ENCODE results near the gene RGS7BP. TPM values are rescaled to one million over a fixed set of nuclear protein-coding genes. Genes with fewer than 3 reads are reported as not detected.

The RGS7BP gene
- total RNA-seq: 1 to 10 TPM; 2.6 to 3.3 TPM
- under 1 TPM; 0.04 to 0.13 TPM for polyA plus RNA-seq
- long read RNA-seq, donor 1, full-length matches to known transcripts: 3 of 9 reads
- long read RNA-seq, donor 1, partial matches to known transcripts: 6 of 9 reads
- long read RNA-seq, donor 1, other reads (novel, unspliced or antisense): 0 of 9 reads
- long read RNA-seq, donor 2, full-length matches to known transcripts: 1 of 1 reads
- long read RNA-seq, donor 2, partial matches to known transcripts: 0 of 1 reads
- long read RNA-seq, donor 2, other reads (novel, unspliced or antisense): 0 of 1 reads
- long read RNA-seq, donor 3, full-length matches to known transcripts: 4 of 4 reads
- long read RNA-seq, donor 3, partial matches to known transcripts: 0 of 4 reads
- long read RNA-seq, donor 3, other reads (novel, unspliced or antisense): 0 of 4 reads
- long read RNA-seq, donor 4, full-length matches to known transcripts: 1 of 1 reads
- long read RNA-seq, donor 4, partial matches to known transcripts: 0 of 1 reads
- long read RNA-seq, donor 4, other reads (novel, unspliced or antisense): 0 of 1 reads
- long read RNA-seq, donor 5, full-length matches to known transcripts: 7 of 7 reads
- long read RNA-seq, donor 5, partial matches to known transcripts: 0 of 7 reads
- long read RNA-seq, donor 5, other reads (novel, unspliced or antisense): 0 of 7 reads

- H3K27ac ChIP-seq (ENCODE audit: low read depth in 1 of 2, low read length in 1 of 2): no peak within 1 kb of the TSS
Observed at GRCh38 chr5:64505769-64506566, at the start of gene RGS7BP. Gene RGS7BP (plus strand): TSS chr5:64506015. CDS start chr5:64506625, 610 bp downstream.

GRCh38 chr5:64457846-64458245 lies 48.0 kb upstream of the RGS7BP start:
- Histone ChIP-seq H3K36me3 (ENCODE audit: control insufficient read depth in 4 of 4, insufficient read depth in 4 of 4, low read length in 4 of 4) (no peaks in the 10 kb centered on the region), H3K9ac (ENCODE audit: insufficient read depth in 1 of 2, low read length in 2 of 2) (no peak overlapping the region), H3K4me3 (no peak overlapping the region), H3K27ac (ENCODE audit: low read depth in 1 of 2, low read length in 1 of 2) (no peak overlapping the region), H3K27me3 (ENCODE audit: control insufficient read depth in 3 of 3, insufficient read depth in 3 of 3, low read length in 2 of 3) (no peaks in the 10 kb centered on the region), H3K4me1 (ENCODE audit: control insufficient read depth in 5 of 5, insufficient read depth in 5 of 5, low read length in 5 of 5) (no peaks in the 10 kb centered on the region), H3K9me3 (ENCODE audit: control insufficient read depth in 4 of 4, insufficient read depth in 3 of 4, low read length in 3 of 4) (peaks cover 0 to 4% (median 0%) of the 10 kb centered on the region in 4 donors)
- ATAC-seq (ENCODE audit: insufficient read depth, low FRiP score) (no peak), DNase-seq (no peak)
- WGBS, 2 donors: 69 to 73% methylated on average over 1 of the region's 1 CpG
- TF ChIP-seq CTCF (IDR thresholded peaks at IDR 0.05; ENCODE audit: control extremely low read depth, extremely low read depth): no peak

More at GRCh38 chr5:64505769-64506566, at the start of gene RGS7BP:
- peak; percentile 73 for ATAC-seq (ENCODE audit: insufficient read depth, low FRiP score)
- Histone ChIP-seq H3K9me3 (ENCODE audit: control insufficient read depth in 4 of 4, insufficient read depth in 3 of 4, low read length in 3 of 4) (peaks cover 0 to 2% (median 0%) of the 10 kb centered on the region in 4 donors), H3K9ac (ENCODE audit: insufficient read depth in 1 of 2, low read length in 2 of 2) (peak within 1 kb of the TSS; percentile 50 to 74), H3K4me1 (ENCODE audit: control insufficient read depth in 5 of 5, insufficient read depth in 5 of 5, low read length in 5 of 5) (peaks cover 0 to 45% (median 6%) of the 10 kb centered on the region in 5 donors), H3K4me3 (peak within 1 kb of the TSS; percentile 52), H3K36me3 (ENCODE audit: control insufficient read depth in 4 of 4, insufficient read depth in 4 of 4, low read length in 4 of 4) (no peaks in the 10 kb centered on the region), H3K27me3 (ENCODE audit: control insufficient read depth in 3 of 3, insufficient read depth in 3 of 3, low read length in 2 of 3) (peaks cover 0 to 7% (median 0%) of the 10 kb centered on the region in 3 donors)
- peak; percentile 71 to 85 (median 73) for DNase-seq
- WGBS, 2 donors: 3% methylated on average over 53 of the region's 53 CpGs
- TF ChIP-seq CTCF (IDR thresholded peaks at IDR 0.05; ENCODE audit: control extremely low read depth, extremely low read depth): no peak

- H3K4me3 ChIP-seq: no peak overlapping the region
- peaks cover 0 to 4% (median 0%) of the 10 kb centered on the region in 4 donors for H3K9me3 ChIP-seq (ENCODE audit: control insufficient read depth in 4 of 4, insufficient read depth in 3 of 4, low read length in 3 of 4)
- DNase-seq (no peak), ATAC-seq (ENCODE audit: insufficient read depth, low FRiP score) (no peak)
- no peaks in the 10 kb centered on the region for H3K27me3 ChIP-seq (ENCODE audit: control insufficient read depth in 3 of 3, insufficient read depth in 3 of 3, low read length in 2 of 3)
- H3K4me1 ChIP-seq (ENCODE audit: control insufficient read depth in 5 of 5, insufficient read depth in 5 of 5, low read length in 5 of 5): no peaks in the 10 kb centered on the region
- H3K9ac ChIP-seq (ENCODE audit: insufficient read depth in 1 of 2, low read length in 2 of 2): no peak overlapping the region
- no peaks in the 10 kb centered on the region for H3K36me3 ChIP-seq (ENCODE audit: control insufficient read depth in 4 of 4, insufficient read depth in 4 of 4, low read length in 4 of 4)
- H3K27ac ChIP-seq (ENCODE audit: low read depth in 1 of 2, low read length in 1 of 2): no peak overlapping the region
- no peak for TF ChIP-seq CTCF (IDR thresholded peaks at IDR 0.05; ENCODE audit: control extremely low read depth, extremely low read depth)
- 80 to 90% methylated on average over 3 of the region's 3 CpGs for WGBS, 2 donors
Observed at GRCh38 chr5:64458948-64459347, 46.9 kb upstream of the RGS7BP start.
